ENCODE results near the gene GPS1. TPM values are rescaled to one million over a fixed set of nuclear protein-coding genes. Genes with fewer than 3 reads are reported as not detected.

GPS1 gene
- total RNA-seq, 4 donors from 2014 or later = 62.8 to 76.9 (median 69.5) TPM

GRCh38 chr17:82015311-82015971 is 36.3 kb upstream of the GPS1 start:
- no peaks in the 10 kb centered on the region for H3K9me3 ChIP-seq
- 74 to 79% methylated on average over 8 to 16 of the region's 24 CpGs for WGBS, 2 donors
- peaks cover 6 to 48% (median 9%) of the 10 kb centered on the region in 3 donors for H3K4me1 ChIP-seq
- TF ChIP-seq POLR2A (IDR thresholded peaks at IDR 0.05) = no peak
- TF ChIP-seq CTCF (IDR thresholded peaks at IDR 0.05) = no peak
- H3K27me3 ChIP-seq = no peaks in the 10 kb centered on the region
- H3K4me3 ChIP-seq = no peak overlapping the region
- H3K36me3 ChIP-seq = peaks cover 0 to 42% (median 4%) of the 10 kb centered on the region in 3 donors
- intact Hi-C loops (cut with DNase I) = no loop called here
- no peak for DNase-seq
- H3K27ac ChIP-seq = no peak overlapping the region

GRCh38 chr17:82016061-82016874 is 35.4 kb upstream of the GPS1 start:
- DNase-seq = no peak
- H3K4me3 ChIP-seq = no peak overlapping the region
- intact Hi-C loops (cut with DNase I) = no loop called here
- peaks cover 0 to 34% (median 4%) of the 10 kb centered on the region in 3 donors for H3K36me3 ChIP-seq
- H3K4me1 ChIP-seq = peaks cover 10 to 56% (median 15%) of the 10 kb centered on the region in 3 donors
- WGBS, 2 donors = 60 to 74% methylated on average over 1 to 3 of the region's 28 CpGs
- no peaks in the 10 kb centered on the region for H3K9me3 ChIP-seq
- no peak overlapping the region for H3K27ac ChIP-seq
- TF ChIP-seq POLR2A (IDR thresholded peaks at IDR 0.05) = no peak
- TF ChIP-seq CTCF (IDR thresholded peaks at IDR 0.05) = no peak
- no peaks in the 10 kb centered on the region for H3K27me3 ChIP-seq

GRCh38 chr17:82016875-82017459 is 34.7 kb upstream of the GPS1 start:
- Histone ChIP-seq H3K4me1 (peaks cover 17 to 62% (median 22%) of the 10 kb centered on the region in 3 donors), H3K27ac (no peak overlapping the region), H3K4me3 (no peak overlapping the region), H3K36me3 (peaks cover 0 to 27% (median 4%) of the 10 kb centered on the region in 3 donors), H3K9me3 (no peaks in the 10 kb centered on the region), H3K27me3 (no peaks in the 10 kb centered on the region)
- 92 to 100% methylated on average over 1 to 6 of the region's 24 CpGs for WGBS, 2 donors
- intact Hi-C loops (cut with DNase I) = no loop called here
- TF ChIP-seq CTCF (IDR thresholded peaks at IDR 0.05) (no peak), POLR2A (IDR thresholded peaks at IDR 0.05) (no peak)
- no peak for DNase-seq

- TF ChIP-seq CTCF (IDR thresholded peaks at IDR 0.05) (no peak), POLR2A (IDR thresholded peaks at IDR 0.05) (no peak)
- intact Hi-C loops (cut with DNase I) = no loop called here
- Histone ChIP-seq H3K9me3 (no peaks in the 10 kb centered on the region), H3K27ac (no peak overlapping the region), H3K4me3 (no peak overlapping the region), H3K36me3 (peaks cover 0 to 21% (median 4%) of the 10 kb centered on the region in 3 donors), H3K4me1 (peaks cover 20 to 62% (median 28%) of the 10 kb centered on the region in 3 donors), H3K27me3 (no peaks in the 10 kb centered on the region)
- 33% methylated on average over 1 of the region's 13 CpGs; no CpG with 5 or more reads in 1 of the 2 donors for WGBS, 2 donors
- no peak for DNase-seq
Measured at GRCh38 chr17:82017612-82018151, 34.0 kb upstream of the GPS1 start.

Measured in esophagus squamous epithelium (tissue), 5 donors.